Measurements from ENCODE around the gene CCNK. TPM values are rescaled to one million over a fixed set of nuclear protein-coding genes. Genes with fewer than 3 reads are reported as not detected.

CCNK gene
- total and polyA plus RNA-seq, 10 of the 15 experiments (the other 5 are each of a cell fraction or from before 2014, with no cell fraction given), result 10.8 to 88.0 (median 22.5) TPM

DNA sequence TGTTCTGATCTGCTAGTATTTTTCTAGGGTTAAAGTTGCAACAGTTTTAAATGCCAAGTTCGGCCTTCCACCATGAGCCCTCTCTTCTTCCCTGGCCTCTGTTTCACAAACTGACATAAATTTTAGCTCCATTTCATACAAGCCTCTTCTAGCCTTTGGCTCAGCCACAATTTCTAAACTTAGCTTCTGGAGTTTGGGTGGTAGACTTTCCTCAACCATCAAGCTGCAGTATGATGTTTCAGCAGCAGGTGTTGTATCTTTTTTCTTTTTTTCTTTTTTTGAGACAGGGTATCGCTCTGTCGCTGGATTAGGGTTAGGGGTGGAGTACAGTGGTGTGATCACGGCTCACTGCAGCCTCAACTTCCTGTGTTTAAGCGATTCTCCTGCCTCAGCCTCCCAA is 30.0 kb upstream of the CCNK start:
- H3K36me3 ChIP-seq (ENCODE audit: control insufficient read depth in 2 of 2, insufficient read depth in 2 of 2, low read length in 1 of 2), result peaks cover 8 to 15% of the 10 kb centered on the region in 2 experiments; a peak in 3 of 4 replicates
- no peak overlapping the region for H3K4me2 ChIP-seq (ENCODE audit: control insufficient read depth, insufficient read depth)
- in situ Hi-C loops (cut with MboI), result no loop called here
- CTCF ChIA-PET, result interaction anchor here (2.0 kb wide), 1 partner anchor 35 kb away, joined by 4 read pairs; no protein-coding TSS in a partner anchor
- H3K4me3 ChIP-seq, result no peak overlapping the region
- no peak overlapping the region for H2AFZ ChIP-seq (ENCODE audit: control insufficient read depth, low read depth, low read length)
- BruUV-seq (replicated peaks), result TSS peak; percentile 11
- 95% methylated on average over 5 of the region's 5 CpGs for WGBS (ENCODE audit: insufficient coverage, insufficient replicate concordance, low lambda C conversion rate, missing lambda C conversion rate)
- H4K20me1 ChIP-seq (ENCODE audit: control insufficient read depth, insufficient read depth), result no peaks in the 10 kb centered on the region
- FAIRE-seq, result no peak
- no peaks in the 10 kb centered on the region for H3K79me2 ChIP-seq (ENCODE audit: control insufficient read depth, insufficient read depth, low read length)
- no peak for DNase-seq (ENCODE audit: low read depth, low spot score)
- H3K27ac ChIP-seq (ENCODE audit: control insufficient read depth, insufficient read depth), result no peak overlapping the region
- intact Hi-C loops (cut with micrococcal nuclease; ENCODE audit: unreplicated experiment), result no loop called here
- POLR2A ChIA-PET, result no interaction called here
- RAD21 ChIA-PET (ENCODE audit: unreplicated experiment), result no interaction called here
- no peaks in the 10 kb centered on the region for H3K4me1 ChIP-seq (ENCODE audit: control insufficient read depth, insufficient read depth, low read length)
- H3K9me3 ChIP-seq (replicated peaks; ENCODE audit: control insufficient read depth, insufficient read depth, low read length), result no peaks in the 10 kb centered on the region
- H3K27me3 ChIP-seq (replicated peaks in 1 of 2; ENCODE audit: control insufficient read depth in 2 of 2, insufficient read depth in 2 of 2, low read length in 1 of 2), result no peaks in the 10 kb centered on the region
- no peak overlapping the region for H3K9ac ChIP-seq (ENCODE audit: control insufficient read depth, insufficient read depth, low read length)
- no peak for ATAC-seq
- SMC1A ChIA-PET (ENCODE audit: uncharacterized antibody, unreplicated experiment), result interaction anchor here (0.5 kb wide), 1 partner anchor 914 kb away, joined by 3 read pairs; no protein-coding TSS in a partner anchor
- TF ChIP-seq CBX3 (IDR thresholded peaks at IDR 0.05; ENCODE audit: borderline replicate concordance, low read depth), result no peak
- TF ChIP-seq ETV6 (conservative IDR thresholded peaks at IDR 0.05 in 1 of 2, IDR thresholded peaks at IDR 0.05 in 1 of 2; ENCODE audit: borderline replicate concordance in 1 of 2, low read depth in 1 of 2), result no peak
- TF ChIP-seq SRF (IDR thresholded peaks at IDR 0.05; ENCODE audit: low read depth in 2 of 2, low read length in 2 of 2), result no peak
- TF ChIP-seq NFIC (IDR thresholded peaks at IDR 0.05; ENCODE audit: low read depth, low read length), result no peak
- no peak for TF ChIP-seq MEF2B (IDR thresholded peaks at IDR 0.05; ENCODE audit: partially characterized antibody, poor library complexity, severe bottlenecking)
- TF ChIP-seq TCF12 (IDR thresholded peaks at IDR 0.05; ENCODE audit: low read depth, low read length), result no peak
- no peak for TF ChIP-seq CHD1 (IDR thresholded peaks at IDR 0.05; ENCODE audit: low read depth, low read length)
- no peak for TF ChIP-seq FOXK2 (IDR thresholded peaks at IDR 0.05)
- TF ChIP-seq SMAD5 (IDR thresholded peaks at IDR 0.05; ENCODE audit: low read depth), result no peak
- no peak for TF ChIP-seq KLF5 (IDR thresholded peaks at IDR 0.05; ENCODE audit: partially characterized antibody)
- TF ChIP-seq SMAD1 (IDR thresholded peaks at IDR 0.05; ENCODE audit: low read depth, partially characterized antibody), result no peak
- TF ChIP-seq, protein P1, sequence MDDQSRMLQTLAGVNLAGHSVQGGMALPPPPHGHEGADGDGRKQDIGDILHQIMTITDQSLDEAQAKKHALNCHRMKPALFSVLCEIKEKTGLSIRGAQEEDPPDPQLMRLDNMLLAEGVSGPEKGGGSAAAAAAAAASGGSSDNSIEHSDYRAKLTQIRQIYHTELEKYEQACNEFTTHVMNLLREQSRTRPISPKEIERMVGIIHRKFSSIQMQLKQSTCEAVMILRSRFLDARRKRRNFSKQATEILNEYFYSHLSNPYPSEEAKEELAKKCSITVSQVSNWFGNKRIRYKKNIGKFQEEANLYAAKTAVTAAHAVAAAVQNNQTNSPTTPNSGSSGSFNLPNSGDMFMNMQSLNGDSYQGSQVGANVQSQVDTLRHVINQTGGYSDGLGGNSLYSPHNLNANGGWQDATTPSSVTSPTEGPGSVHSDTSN (IDR thresholded peaks at IDR 0.05; ENCODE audit: insufficient replicate concordance, low read depth, low read length), result no peak
- no peak for TF ChIP-seq HDGF (IDR thresholded peaks at IDR 0.05)
- TF ChIP-seq, protein P2, sequence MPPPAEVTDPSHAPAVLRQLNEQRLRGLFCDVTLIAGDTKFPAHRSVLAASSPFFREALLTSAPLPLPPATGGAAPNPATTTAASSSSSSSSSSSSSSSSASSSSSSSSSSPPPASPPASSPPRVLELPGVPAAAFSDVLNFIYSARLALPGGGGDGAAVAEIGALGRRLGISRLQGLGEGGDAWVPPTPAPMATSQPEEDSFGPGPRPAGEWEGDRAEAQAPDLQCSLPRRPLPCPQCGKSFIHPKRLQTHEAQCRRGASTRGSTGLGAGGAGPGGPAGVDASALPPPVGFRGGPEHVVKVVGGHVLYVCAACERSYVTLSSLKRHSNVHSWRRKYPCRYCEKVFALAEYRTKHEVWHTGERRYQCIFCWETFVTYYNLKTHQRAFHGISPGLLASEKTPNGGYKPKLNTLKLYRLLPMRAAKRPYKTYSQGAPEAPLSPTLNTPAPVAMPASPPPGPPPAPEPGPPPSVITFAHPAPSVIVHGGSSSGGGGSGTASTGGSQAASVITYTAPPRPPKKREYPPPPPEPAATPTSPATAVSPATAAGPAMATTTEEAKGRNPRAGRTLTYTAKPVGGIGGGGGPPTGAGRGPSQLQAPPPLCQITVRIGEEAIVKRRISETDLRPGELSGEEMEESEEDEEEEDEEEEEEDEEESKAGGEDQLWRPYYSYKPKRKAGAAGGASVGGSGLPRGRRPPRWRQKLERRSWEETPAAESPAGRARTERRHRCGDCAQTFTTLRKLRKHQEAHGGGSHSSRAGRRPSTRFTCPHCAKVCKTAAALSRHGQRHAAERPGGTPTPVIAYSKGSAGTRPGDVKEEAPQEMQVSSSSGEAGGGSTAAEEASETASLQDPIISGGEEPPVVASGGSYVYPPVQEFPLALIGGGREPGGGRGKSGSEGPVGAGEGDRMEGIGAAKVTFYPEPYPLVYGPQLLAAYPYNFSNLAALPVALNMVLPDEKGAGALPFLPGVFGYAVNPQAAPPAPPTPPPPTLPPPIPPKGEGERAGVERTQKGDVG (CRISPR knock-in tag; IDR thresholded peaks at IDR 0.05), result no peak
- TF ChIP-seq SMARCA5 (IDR thresholded peaks at IDR 0.05), result no peak
- TF ChIP-seq BRCA1 (IDR thresholded peaks at IDR 0.05; ENCODE audit: low read depth, low read length), result no peak
- no peak for TF ChIP-seq TCF3 (IDR thresholded peaks at IDR 0.05; ENCODE audit: borderline replicate concordance, insufficient read depth, low read depth, low read length)
- TF ChIP-seq, protein P3, sequence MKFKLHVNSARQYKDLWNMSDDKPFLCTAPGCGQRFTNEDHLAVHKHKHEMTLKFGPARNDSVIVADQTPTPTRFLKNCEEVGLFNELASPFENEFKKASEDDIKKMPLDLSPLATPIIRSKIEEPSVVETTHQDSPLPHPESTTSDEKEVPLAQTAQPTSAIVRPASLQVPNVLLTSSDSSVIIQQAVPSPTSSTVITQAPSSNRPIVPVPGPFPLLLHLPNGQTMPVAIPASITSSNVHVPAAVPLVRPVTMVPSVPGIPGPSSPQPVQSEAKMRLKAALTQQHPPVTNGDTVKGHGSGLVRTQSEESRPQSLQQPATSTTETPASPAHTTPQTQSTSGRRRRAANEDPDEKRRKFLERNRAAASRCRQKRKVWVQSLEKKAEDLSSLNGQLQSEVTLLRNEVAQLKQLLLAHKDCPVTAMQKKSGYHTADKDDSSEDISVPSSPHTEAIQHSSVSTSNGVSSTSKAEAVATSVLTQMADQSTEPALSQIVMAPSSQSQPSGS (IDR thresholded peaks at IDR 0.05; ENCODE audit: low read length), result no peak

Data from GM12878 (cell line).